Smooth muscle cell (in vitro differentiated cells): ENCODE data around the gene PPP1R9A. TPM values are rescaled to one million over a fixed set of nuclear protein-coding genes. Genes with fewer than 3 reads are reported as not detected.

Experiments
- DNase-seq: peaks from one replicate; lab custom pipeline; 2025; ENCODE audit not compliant: unreplicated experiment; lab: John Stamatoyannopoulos, UW
- H2AFZ ChIP-seq: fragments of 200-600 bp; sonication (generic); 2 replicates; pipeline ENCODE4 v1.6.0; 2016; ENCODE audit warnings: antibody characterized with exemption, low read depth, mild to moderate bottlenecking
- H3F3A ChIP-seq: fragments of 200-600 bp; sonication (generic); 2 replicates; pipeline ENCODE4 v1.6.0; 2017; ENCODE audit warnings: antibody characterized with exemption, low read depth
- H3K27ac ChIP-seq: fragments of 200-600 bp; sonication (generic); 2 replicates; pipeline ENCODE4 v1.5.1; 2016; ENCODE audit warnings: low read depth, mild to moderate bottlenecking
- H3K27me3 ChIP-seq: fragments of 200-600 bp; sonication (generic); 2 replicates; pipeline ENCODE4 v1.6.1; 2016; ENCODE audit warnings: low read depth, mild to moderate bottlenecking
- H3K36me3 ChIP-seq: fragments of 200-600 bp; sonication (generic); 2 replicates; pipeline ENCODE4 v1.5.1; 2016; ENCODE audit warnings: low read depth
- H3K4me1 ChIP-seq: fragments of 200-600 bp; sonication (generic); 2 replicates; pipeline ENCODE4 v1.5.1; 2016; ENCODE audit warnings: low read depth
- H3K4me2 ChIP-seq: fragments of 200-600 bp; sonication (generic); 2 replicates; pipeline ENCODE4 v1.6.0; 2016; ENCODE audit warnings: mild to moderate bottlenecking
- H3K4me3 ChIP-seq: fragments of 200-600 bp; sonication (generic); 2 replicates; pipeline ENCODE4 v1.5.1; 2016; ENCODE audit warnings: mild to moderate bottlenecking
- H3K79me2 ChIP-seq: fragments of 200-600 bp; sonication (generic); 2 replicates; pipeline ENCODE4 v1.6.0; 2016; ENCODE audit warnings: low read depth, mild to moderate bottlenecking
- H3K9ac ChIP-seq: fragments of 200-600 bp; sonication (generic); 2 replicates; pipeline ENCODE4 v1.6.0; 2016; ENCODE audit warnings: low read depth
- H3K9me3 ChIP-seq: fragments of 200-600 bp; sonication (generic); replicated peaks from 2 replicates; pipeline ENCODE4 v1.5.1; 2016; ENCODE audit warnings: low read depth
- H4K20me1 ChIP-seq: fragments of 200-600 bp; sonication (generic); 2 replicates; pipeline ENCODE4 v1.6.0; 2016; ENCODE audit warnings: low read depth
- WGBS: methylation state at CpG from one replicate; pipeline ENCODE4 v1.1.7; 2016; ENCODE audit warnings: low lambda C conversion rate; 5-methylcytosine and 5-hydroxymethylcytosine counted together
- polyA plus RNA-seq: library from polyadenylated mRNA; unstranded; fragments of >200 nt; fragmentation: Nextera tagmentation; extraction: Ambion mirVana; gene quantifications from 2 replicates; pipeline ENCODE4 v1.2.1, GENCODE V29; 2016
- total RNA-seq: library from RNA; depleted of rRNA; stranded (reverse); fragments of >200 nt; gene quantifications from 2 replicates; pipeline ENCODE4 v1.2.3, GENCODE V29; 2014
- TF ChIP-seq, protein P1 (sequence below): fragments of 200-600 bp; sonication (generic); IDR thresholded peaks from 2 replicates; pipeline ENCODE4 v1.5.1; 2017; ENCODE audit warnings: borderline replicate concordance, mild to moderate bottlenecking, antibody characterized with exemption; ENCODE audit not compliant: insufficient read depth, poor library complexity, severe bottlenecking

PPP1R9A gene
- total and polyA plus RNA-seq, 2 experiments from 2014 or later = 0.22 to 1.6 TPM

DNA sequence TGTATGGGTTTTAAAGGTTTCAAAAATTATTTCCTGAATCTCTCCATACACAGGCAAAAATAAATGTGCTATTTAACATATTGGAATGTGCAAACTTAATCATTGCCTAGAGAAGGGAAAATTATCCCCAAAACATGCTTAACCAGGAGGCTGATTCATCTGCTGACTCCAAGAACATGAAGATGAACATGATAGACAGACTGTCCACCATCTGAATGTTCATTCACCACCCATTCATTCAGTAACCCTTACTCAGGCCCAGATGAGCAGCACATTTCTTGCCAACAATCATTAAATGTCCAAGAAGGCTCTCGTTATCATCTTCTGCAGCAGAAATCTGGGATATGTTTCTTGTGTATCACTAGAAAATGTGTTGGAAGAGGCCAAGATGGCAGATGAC, 110.6 kb downstream of the PPP1R9A start:
- Histone ChIP-seq H3K4me3 (no peak overlapping the region), H2AFZ (no peak overlapping the region), H3K79me2 (no peaks in the 10 kb centered on the region), H3K9ac (no peak overlapping the region), H3K27ac (no peak overlapping the region), H3K4me1 (no peaks in the 10 kb centered on the region), H4K20me1 (no peaks in the 10 kb centered on the region), H3K9me3 (no peaks in the 10 kb centered on the region), H3K36me3 (no peaks in the 10 kb centered on the region), H3K27me3 (no peaks in the 10 kb centered on the region), H3K4me2 (no peak overlapping the region), H3F3A (no peaks in the 10 kb centered on the region)
- no peak for DNase-seq
- WGBS = 97% methylated on average over 1 of the region's 1 CpG
- TF ChIP-seq, protein P1, sequence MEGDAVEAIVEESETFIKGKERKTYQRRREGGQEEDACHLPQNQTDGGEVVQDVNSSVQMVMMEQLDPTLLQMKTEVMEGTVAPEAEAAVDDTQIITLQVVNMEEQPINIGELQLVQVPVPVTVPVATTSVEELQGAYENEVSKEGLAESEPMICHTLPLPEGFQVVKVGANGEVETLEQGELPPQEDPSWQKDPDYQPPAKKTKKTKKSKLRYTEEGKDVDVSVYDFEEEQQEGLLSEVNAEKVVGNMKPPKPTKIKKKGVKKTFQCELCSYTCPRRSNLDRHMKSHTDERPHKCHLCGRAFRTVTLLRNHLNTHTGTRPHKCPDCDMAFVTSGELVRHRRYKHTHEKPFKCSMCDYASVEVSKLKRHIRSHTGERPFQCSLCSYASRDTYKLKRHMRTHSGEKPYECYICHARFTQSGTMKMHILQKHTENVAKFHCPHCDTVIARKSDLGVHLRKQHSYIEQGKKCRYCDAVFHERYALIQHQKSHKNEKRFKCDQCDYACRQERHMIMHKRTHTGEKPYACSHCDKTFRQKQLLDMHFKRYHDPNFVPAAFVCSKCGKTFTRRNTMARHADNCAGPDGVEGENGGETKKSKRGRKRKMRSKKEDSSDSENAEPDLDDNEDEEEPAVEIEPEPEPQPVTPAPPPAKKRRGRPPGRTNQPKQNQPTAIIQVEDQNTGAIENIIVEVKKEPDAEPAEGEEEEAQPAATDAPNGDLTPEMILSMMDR = no peak

DNA sequence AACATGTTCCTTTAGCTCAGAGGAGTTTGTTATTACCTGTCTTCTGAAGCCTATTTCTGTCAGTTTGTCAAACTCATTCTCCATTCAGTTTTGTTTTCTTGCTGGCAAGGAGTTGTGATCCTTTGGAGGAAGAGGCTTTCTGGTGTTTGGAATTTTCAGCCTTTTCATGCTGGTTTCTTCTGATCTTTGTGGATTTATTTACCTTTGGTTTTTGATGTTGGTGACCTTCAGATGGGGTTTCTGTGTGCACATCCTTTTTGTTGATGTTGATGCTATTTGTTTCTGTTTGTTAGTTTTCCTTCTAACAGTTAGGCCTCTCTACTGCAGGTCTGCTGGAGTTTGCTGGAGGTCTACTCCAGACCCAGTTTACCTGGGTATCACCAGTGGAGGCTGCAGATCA, 118.6 kb downstream of the PPP1R9A start:
- H2AFZ ChIP-seq = no peak overlapping the region
- DNase-seq = no peak
- H3K27ac ChIP-seq = no peak overlapping the region
- H3K4me3 ChIP-seq = no peak overlapping the region
- H3K4me1 ChIP-seq = no peaks in the 10 kb centered on the region
- peaks cover 5% of the 10 kb centered on the region for H3K9me3 ChIP-seq
- H3K9ac ChIP-seq = no peak overlapping the region
- TF ChIP-seq, protein P1 = no peak
- H3K79me2 ChIP-seq = no peaks in the 10 kb centered on the region
- H3K4me2 ChIP-seq = no peak overlapping the region
- no peaks in the 10 kb centered on the region for H3K36me3 ChIP-seq
- no peaks in the 10 kb centered on the region for H3F3A ChIP-seq
- H3K27me3 ChIP-seq = no peaks in the 10 kb centered on the region
- H4K20me1 ChIP-seq = no peaks in the 10 kb centered on the region

DNA sequence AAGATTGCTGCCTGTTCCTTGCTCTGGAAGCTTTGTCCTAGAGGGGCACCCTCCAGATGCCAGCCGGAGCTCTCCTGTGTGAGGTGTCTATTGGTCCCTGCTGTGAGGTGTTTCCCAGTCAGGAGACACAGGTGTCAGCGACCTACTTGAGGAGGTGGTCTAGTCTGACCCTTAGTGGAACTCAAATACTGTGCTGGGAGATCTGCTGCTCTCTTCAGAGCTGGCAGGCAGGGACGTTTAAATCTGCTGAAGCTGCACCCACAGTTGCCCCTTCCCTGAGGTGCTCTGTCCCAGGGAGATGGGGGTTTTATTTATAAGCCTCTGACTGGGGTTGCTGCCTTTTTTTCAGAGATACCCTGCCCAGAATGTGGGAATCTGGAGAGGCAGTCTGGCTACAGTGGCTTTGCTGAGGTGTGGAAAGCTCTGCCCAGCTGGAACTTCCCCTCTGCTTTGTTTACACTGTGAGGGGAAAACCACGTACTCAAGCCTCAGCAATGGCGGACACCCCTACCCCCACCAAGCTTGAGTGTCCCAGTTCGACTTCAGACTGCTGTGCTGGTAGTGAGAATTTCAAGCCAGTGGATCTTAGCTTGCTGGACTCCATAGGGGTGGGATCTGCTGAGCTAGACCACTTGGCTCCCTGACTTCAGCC, 119.2 kb downstream of the PPP1R9A start:
- Histone ChIP-seq H2AFZ (no peak overlapping the region), H3K9ac (no peak overlapping the region), H3K36me3 (no peaks in the 10 kb centered on the region), H3K4me3 (no peak overlapping the region), H3K27ac (no peak overlapping the region), H3K27me3 (no peaks in the 10 kb centered on the region), H4K20me1 (no peaks in the 10 kb centered on the region), H3K4me2 (no peak overlapping the region), H3K4me1 (no peaks in the 10 kb centered on the region), H3K79me2 (no peaks in the 10 kb centered on the region), H3K9me3 (peaks cover 5% of the 10 kb centered on the region), H3F3A (no peaks in the 10 kb centered on the region)
- WGBS = 70% methylated on average over 6 of the region's 6 CpGs
- TF ChIP-seq, protein P1 = no peak
- no peak for DNase-seq

DNA sequence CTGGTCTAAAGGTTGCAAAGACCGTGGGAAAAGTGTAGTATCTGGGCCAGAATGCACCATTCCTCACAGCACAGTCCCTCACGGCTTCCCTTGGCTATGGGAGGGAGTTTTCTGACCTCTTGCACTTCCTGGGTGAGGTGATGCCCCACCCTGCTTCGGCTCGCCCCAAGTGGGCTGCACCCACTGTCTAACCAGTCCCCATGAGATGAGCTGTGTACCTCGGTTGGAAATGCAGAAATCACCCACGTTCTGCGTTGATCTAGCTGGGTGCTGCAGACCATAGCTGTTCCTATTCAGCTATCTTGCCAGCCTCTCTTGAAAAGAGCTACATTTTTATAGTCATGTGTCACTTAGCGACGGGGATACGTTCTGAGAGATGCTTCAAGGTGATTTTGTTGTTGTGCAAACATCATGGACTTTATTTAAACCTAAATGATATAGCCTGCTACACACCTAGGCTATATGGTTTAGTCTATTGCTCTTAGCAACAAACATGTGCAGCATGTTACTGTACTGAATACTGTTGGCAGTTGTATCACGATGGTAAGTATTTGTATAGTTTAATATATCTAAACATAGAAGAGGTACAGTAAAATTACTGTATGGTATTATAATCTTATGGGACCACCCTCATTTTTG, 120.0 kb downstream of the PPP1R9A start:
- WGBS = 95% methylated on average over 11 of the region's 11 CpGs

More for the DNA sequence above, 120.0 kb downstream of the PPP1R9A start:
- no peaks in the 10 kb centered on the region for H3K4me1 ChIP-seq
- H3F3A ChIP-seq = no peaks in the 10 kb centered on the region
- H3K27me3 ChIP-seq = no peaks in the 10 kb centered on the region
- no peak overlapping the region for H3K27ac ChIP-seq
- no peak for DNase-seq
- no peak overlapping the region for H3K4me3 ChIP-seq
- no peaks in the 10 kb centered on the region for H4K20me1 ChIP-seq
- TF ChIP-seq, protein P1 = no peak
- no peaks in the 10 kb centered on the region for H3K36me3 ChIP-seq
- peaks cover 5% of the 10 kb centered on the region for H3K9me3 ChIP-seq
- H3K79me2 ChIP-seq = no peaks in the 10 kb centered on the region
- H3K9ac ChIP-seq = no peak overlapping the region
- no peak overlapping the region for H2AFZ ChIP-seq
- no peak overlapping the region for H3K4me2 ChIP-seq
